A549 (cell line): ENCODE measurements around the gene ARHGEF11.

Source experiments
- CTCF ChIP-seq: fragments of >200 bp; sonication (Bioruptor Twin); formaldehyde crosslinking; IDR thresholded peaks from 3 replicates; pipeline ENCODE4 v1.5.1; 2016
- EP300 ChIP-seq, 2 experiments: fragments of >200 bp; sonication (Bioruptor Twin); formaldehyde crosslinking; IDR thresholded peaks; 2 replicates in 1 of 2; 3 replicates in 1 of 2; pipeline ENCODE4 v1.6.1; 2016 to 2017
- HMGXB4 ChIP-seq: fragments of 250-450 bp; sonication (Bioruptor Pico); IDR thresholded peaks from 2 replicates; pipeline ENCODE4 v1.5.0; 2021; ENCODE audit warnings: mild to moderate bottlenecking, moderate library complexity, borderline replicate concordance
- MAFK ChIP-seq: fragments of 450-650 bp; IDR thresholded peaks from 2 replicates; pipeline ENCODE4 v1.6.1; 2014; ENCODE audit not compliant: partially characterized antibody
- MAX ChIP-seq: IDR thresholded peaks from 2 replicates; pipeline ENCODE4 v1.6.1; 2012
- POLR2A ChIP-seq: IDR thresholded peaks from 2 replicates; pipeline ENCODE4 v1.6.1; 2012; ENCODE audit warnings: mild to moderate bottlenecking, low read length
- USF2 ChIP-seq: fragments of 450-650 bp; IDR thresholded peaks from 2 replicates; pipeline ENCODE4 v1.6.1; 2014; ENCODE audit warnings: antibody characterized with exemption

GRCh38 chr1:156944848-156945247, 100.7 kb downstream of the ARHGEF11 start:
- TF ChIP-seq EP300 (IDR thresholded peaks at IDR 0.05): no peak
- no peak for TF ChIP-seq USF2
- no peak for TF ChIP-seq MAX
- TF ChIP-seq CTCF: no peak
- TF ChIP-seq HMGXB4 (CRISPR knock-in tag): no peak
- TF ChIP-seq POLR2A: no peak
- TF ChIP-seq MAFK: no peak
